Endothelial cell of umbilical vein (primary cell): ENCODE measurements around the gene PRDX3. TPM values are rescaled to one million over a fixed set of nuclear protein-coding genes. Genes with fewer than 3 reads are reported as not detected.

Experiments used
- polyA plus RNA-seq, 4 experiments: library from polyadenylated mRNA; depleted of rRNA in 3 of 4; stranded (reverse) in 3 of 4; unstranded in 1 of 4; fragments of >200 nt; gene quantifications; 2 replicates each; pipeline versions ENCODE4 v1.2.1 to v1.2.3, GENCODE V29; 2011 to 2012; ENCODE audit warnings: missing spikeins in 1 of 4
- small RNA-seq: library from RNA; depleted of rRNA; stranded (forward); fragments of <200 nt; gene quantifications from one replicate; pipeline ENCODE3, GENCODE V24; 2012; ENCODE audit warnings: low replicate concordance, low read depth; ENCODE audit not compliant: insufficient read depth, insufficient read length
- total RNA-seq: library from RNA; stranded (reverse); gene quantifications from 2 replicates; pipeline ENCODE4 v1.2.3, GENCODE V29; 2021

PRDX3 gene
- total and polyA plus RNA-seq, 2 donors (not counting 3 experiments of a cell fraction or from before 2014, with no cell fraction given), result 123 to 124 TPM

Small RNAs within 50 kb of the gene (small RNA-seq; reads per million reads assigned to genes)
- gene RN7SL749P, result not detected

Other genes starting within 250 kb of the PRDX3 start
- 0.40 and 0.76 TPM in 2 replicates for gene NANOS1, start 149.1 kb downstream of the PRDX3 start, total RNA-seq
- 0.29 and 0.30 TPM in 2 replicates for gene NANOS1, start 149.1 kb downstream of the PRDX3 start, polyA plus RNA-seq
- 149 and 159 TPM in 2 replicates for gene EIF3A, start 98.0 kb downstream of the PRDX3 start, total RNA-seq
- 11.7 and 27.6 TPM in 2 replicates for gene EIF3A, start 98.0 kb downstream of the PRDX3 start, polyA plus RNA-seq
- gene DENND10, start 74.7 kb downstream of the PRDX3 start, total RNA-seq, result 50.1 and 54.3 TPM in 2 replicates
- 33.3 and 39.1 TPM in 2 replicates for gene DENND10, start 74.7 kb downstream of the PRDX3 start, polyA plus RNA-seq
- gene SFXN4, start 13.1 kb downstream of the PRDX3 start, total RNA-seq, result 14.5 and 17.1 TPM in 2 replicates
- 8.9 and 11.1 TPM in 2 replicates for gene SFXN4, start 13.1 kb downstream of the PRDX3 start, polyA plus RNA-seq
- gene GRK5, start 28.8 kb upstream of the PRDX3 start, total RNA-seq, result 29.1 and 29.5 TPM in 2 replicates
- gene GRK5, start 28.8 kb upstream of the PRDX3 start, polyA plus RNA-seq, result 9.6 and 13.1 TPM in 2 replicates